ENCODE results near the gene PCDHB2.
"Not testable (repeated sequence)": the region's sequence is repeated elsewhere in the genome, so short reads cannot be mapped to it uniquely, and the experiment has no call there.

PCDHB2 gene

GRCh38 chr5:141137346-141137745 lies 42.9 kb downstream of the PCDHB2 start:
- DNase-seq = not testable (repeated sequence)
